ENCODE results near the gene DNAH11. TPM values are rescaled to one million over a fixed set of nuclear protein-coding genes. Genes with fewer than 3 reads are reported as not detected.

The DNAH11 gene
- total and polyA plus RNA-seq, 2 of the 4 experiments (the other 2 are of a cell fraction), result not detected

- H3K36me3 ChIP-seq (ENCODE audit: control insufficient read depth, insufficient read depth, low read length), result no peaks in the 10 kb centered on the region
- no TSS peak for BruUV-seq (replicated peaks)
- H2AK5ac ChIP-seq (ENCODE audit: low read depth, low read length), result no peak overlapping the region
- no peaks in the 10 kb centered on the region for H3K9me3 ChIP-seq (ENCODE audit: control insufficient read depth, insufficient read depth, low read length)
- no peaks in the 10 kb centered on the region for H3K79me1 ChIP-seq (ENCODE audit: low read depth in 1 of 2, low read length in 2 of 2)
- H4K91ac ChIP-seq (ENCODE audit: insufficient read depth, low read depth, low read length), result no peak overlapping the region
- no peaks in the 10 kb centered on the region for H4K20me1 ChIP-seq (ENCODE audit: insufficient read depth, low read length)
- H3K56ac ChIP-seq (ENCODE audit: extremely low read depth, insufficient read depth, low read length), result no peak overlapping the region
- ATAC-seq (ENCODE audit: low read depth) (no peak), DNase-seq (no peak)
- H3K4me2 ChIP-seq (ENCODE audit: low read depth, low read length), result no peak overlapping the region
- H4K5ac ChIP-seq (ENCODE audit: low read depth, low read length), result no peak overlapping the region
- no peak overlapping the region for H2BK20ac ChIP-seq (ENCODE audit: low read depth, low read length)
- no peak overlapping the region for H2BK15ac ChIP-seq (ENCODE audit: low read depth, low read length)
- H3K27me3 ChIP-seq (ENCODE audit: control insufficient read depth, insufficient read depth, low read length), result peaks cover 17% of the 10 kb centered on the region
- H3K18ac ChIP-seq (ENCODE audit: low read depth, low read length), result no peak overlapping the region
- no peak overlapping the region for H2AK9ac ChIP-seq (replicated peaks; ENCODE audit: low read depth, low read length, poor library complexity)
- H3K23ac ChIP-seq (ENCODE audit: low read depth, low read length), result no peak overlapping the region
- POLR2A ChIA-PET (ENCODE audit: unreplicated experiment), result no interaction called here
- no peak overlapping the region for H2BK5ac ChIP-seq (ENCODE audit: low read depth, low read length, poor library complexity, severe bottlenecking)
- WGBS, 2 experiments (ENCODE audit: extremely low coverage in 2 of 2, insufficient read length in 1 of 2), result no CpG with 5 or more reads among the region's 3 CpGs
- dilution Hi-C loops (cut with HindIII; ENCODE audit: low sequenced_read_pairs, unreplicated experiment), result no loop called here
- H2BK120ac ChIP-seq (ENCODE audit: low read depth, low read length), result no peak overlapping the region
- H3K14ac ChIP-seq (replicated peaks; ENCODE audit: low read depth, low read length), result no peak overlapping the region
- H3K27ac ChIP-seq (ENCODE audit: insufficient read depth, low read length), result no peak overlapping the region
- no peak overlapping the region for H3K4ac ChIP-seq (ENCODE audit: low read depth, low read length)
- CTCF ChIA-PET, result no interaction called here
- H2AFZ ChIP-seq (replicated peaks; ENCODE audit: low read length, poor library complexity), result no peak overlapping the region
- no peaks in the 10 kb centered on the region; the same call in 1 of the 2 replicates for H3K4me1 ChIP-seq (ENCODE audit: control insufficient read depth, insufficient read depth, low read length)
- H3K4me3 ChIP-seq (ENCODE audit: insufficient read depth, low read depth, low read length), result no peak overlapping the region
- TF ChIP-seq MAZ (IDR thresholded peaks at IDR 0.05; ENCODE audit: borderline replicate concordance, low read depth, low read length) (no peak), ELK1 (IDR thresholded peaks at IDR 0.05; ENCODE audit: borderline replicate concordance, low read depth, low read length) (no peak), RFX5 (IDR thresholded peaks at IDR 0.05; ENCODE audit: low read depth, low read length) (no peak), RAD21 (IDR thresholded peaks at IDR 0.05; ENCODE audit: low read length) (no peak), CHD1 (IDR thresholded peaks at IDR 0.05; ENCODE audit: low read depth, low read length) (no peak), RCOR1 (IDR thresholded peaks at IDR 0.05; ENCODE audit: insufficient replicate concordance, low read length) (no peak), FOS (IDR thresholded peaks at IDR 0.05; ENCODE audit: low read depth, low read length) (no peak), MAFK (IDR thresholded peaks at IDR 0.05; ENCODE audit: low read depth, low read length) (no peak), NFE2L2 (IDR thresholded peaks at IDR 0.05; ENCODE audit: low read depth, low read length) (no peak), SMC3 (IDR thresholded peaks at IDR 0.05; ENCODE audit: low read depth, low read length) (no peak), MXI1 (IDR thresholded peaks at IDR 0.05; ENCODE audit: borderline replicate concordance, low read depth, low read length) (no peak), CEBPB (IDR thresholded peaks at IDR 0.05; ENCODE audit: low read depth, low read length) (no peak), BHLHE40 (IDR thresholded peaks at IDR 0.05; ENCODE audit: low read depth, low read length) (no peak), POLR2A (IDR thresholded peaks at IDR 0.05; ENCODE audit: low read depth, low read length) (no peak), CTCF (conservative IDR thresholded peaks at IDR 0.05; ENCODE audit: low read depth, low read length) (no peak), USF2 (IDR thresholded peaks at IDR 0.05; ENCODE audit: low read depth, low read length) (no peak)
- no peak overlapping the region for H3K9ac ChIP-seq (ENCODE audit: low read depth, low read length)
- intact Hi-C loops (cut with micrococcal nuclease), result no loop called here
- no peaks in the 10 kb centered on the region for H3K9me1 ChIP-seq (ENCODE audit: insufficient read depth, low read length)
- in situ Hi-C loops (cut with MboI; ENCODE audit: low sequenced_read_pairs), result no loop called here
- H4K8ac ChIP-seq (ENCODE audit: low read depth in 2 of 2, low read length in 2 of 2), result no peak overlapping the region
Measured at GRCh38 chr7:21544303-21544656, 1.4 kb downstream of the DNAH11 start.

All from IMR-90 (cell line).